VCaP (cell line): ENCODE results near the gene CENPB.

Source experiments
- H3K27ac ChIP-seq: fragments of 450-650 bp; 2 replicates; pipeline ENCODE4 v1.5.1; 2017
- CTCF ChIP-seq: fragments of 450-650 bp; conservative IDR thresholded peaks from 2 replicates; pipeline ENCODE4 v1.5.1; 2017; ENCODE audit warnings: mild to moderate bottlenecking, moderate library complexity

Gene CENPB

GRCh38 chr20:3743251-3743650 lies 43.3 kb downstream of the CENPB start:
- no peak overlapping the region for H3K27ac ChIP-seq

GRCh38 chr20:3741836-3742458 lies 44.6 kb downstream of the CENPB start:
- no peak overlapping the region for H3K27ac ChIP-seq
- no peak for TF ChIP-seq CTCF

More at GRCh38 chr20:3743251-3743650, 43.3 kb downstream of the CENPB start:
- TF ChIP-seq CTCF, result no peak

GRCh38 chr20:3740615-3741301 lies 45.8 kb downstream of the CENPB start:
- no peak for TF ChIP-seq CTCF
- no peak overlapping the region; the same call in 1 of the 2 replicates for H3K27ac ChIP-seq

GRCh38 chr20:3739926-3740451 lies 46.6 kb downstream of the CENPB start:
- H3K27ac ChIP-seq, result peak overlapping the region; percentile 81
- TF ChIP-seq CTCF, result no peak

GRCh38 chr20:3739054-3739925 lies 47.2 kb downstream of the CENPB start:
- peak overlapping the region; percentile 81 for H3K27ac ChIP-seq
- TF ChIP-seq CTCF, result no peak

GRCh38 chr20:3738111-3739053 lies 48.2 kb downstream of the CENPB start:
- H3K27ac ChIP-seq, result peak overlapping the region; percentile 81
- TF ChIP-seq CTCF, result no peak
